ENCODE results near the gene CPNE6.

Gene CPNE6

GRCh38 chr14:24115422-24116127 lies 44.2 kb downstream of the CPNE6 start:
- FAIRE-seq: no peak
- DNase-seq (ENCODE audit: insufficient read length, low spot score): no peak
- TF ChIP-seq SPI1 (IDR thresholded peaks at IDR 0.05; ENCODE audit: low read depth, low read length) (no peak), PAX5 (IDR thresholded peaks at IDR 0.05; ENCODE audit: insufficient read depth, low read length, severe bottlenecking) (no peak), TAF1 (IDR thresholded peaks at IDR 0.05; ENCODE audit: low read depth, low read length) (no peak), POU2F2 (IDR thresholded peaks at IDR 0.05; ENCODE audit: low read depth, low read length) (no peak), POLR2A (IDR thresholded peaks at IDR 0.05; ENCODE audit: low read depth, low read length) (no peak), POLR2AphosphoS5 (IDR thresholded peaks at IDR 0.05; ENCODE audit: low read depth, low read length) (no peak)

DNA sequence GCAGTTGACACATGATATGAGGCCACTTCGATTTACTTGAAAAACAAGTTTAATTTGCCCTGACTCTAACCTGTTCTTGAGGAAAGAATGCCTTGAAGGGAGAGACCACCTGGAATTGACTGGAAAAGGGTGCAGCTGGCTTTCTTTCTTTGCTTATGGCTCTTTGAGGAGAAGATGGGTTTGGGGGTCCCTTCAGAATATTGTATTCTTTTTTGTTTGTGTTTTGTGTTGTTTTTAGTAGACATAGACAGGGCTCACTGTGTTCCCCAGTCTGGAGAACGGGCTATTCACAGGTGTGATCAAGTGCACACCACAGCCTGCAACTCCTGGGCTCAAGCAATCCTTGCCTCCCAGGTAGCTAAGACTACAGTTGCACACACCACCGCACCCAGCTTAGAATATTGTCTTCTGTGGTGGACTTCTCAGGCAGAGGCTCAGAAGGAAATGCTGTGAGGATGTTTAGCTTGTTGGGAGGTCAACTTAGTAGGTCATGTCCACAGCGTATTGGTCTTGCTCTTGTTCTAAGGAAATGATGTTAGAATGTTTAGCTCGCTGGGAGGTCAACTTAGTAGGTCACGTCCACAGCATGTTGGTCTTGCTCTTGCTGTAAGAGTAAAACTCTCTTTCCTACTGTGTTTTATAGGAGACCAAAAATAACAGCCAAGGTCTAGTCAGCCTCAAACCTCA lies 44.9 kb downstream of the CPNE6 start:
- no peak for DNase-seq (ENCODE audit: insufficient read length, low spot score)
- TF ChIP-seq POLR2AphosphoS5 (IDR thresholded peaks at IDR 0.05; ENCODE audit: low read depth, low read length): no peak
- no peak for TF ChIP-seq PAX5 (IDR thresholded peaks at IDR 0.05; ENCODE audit: insufficient read depth, low read length, severe bottlenecking)
- TF ChIP-seq POU2F2 (IDR thresholded peaks at IDR 0.05; ENCODE audit: low read depth, low read length): no peak
- no peak for TF ChIP-seq SPI1 (IDR thresholded peaks at IDR 0.05; ENCODE audit: low read depth, low read length)
- TF ChIP-seq POLR2A (IDR thresholded peaks at IDR 0.05; ENCODE audit: low read depth, low read length): no peak
- TF ChIP-seq TAF1 (IDR thresholded peaks at IDR 0.05; ENCODE audit: low read depth, low read length): no peak
- FAIRE-seq: no peak

DNA sequence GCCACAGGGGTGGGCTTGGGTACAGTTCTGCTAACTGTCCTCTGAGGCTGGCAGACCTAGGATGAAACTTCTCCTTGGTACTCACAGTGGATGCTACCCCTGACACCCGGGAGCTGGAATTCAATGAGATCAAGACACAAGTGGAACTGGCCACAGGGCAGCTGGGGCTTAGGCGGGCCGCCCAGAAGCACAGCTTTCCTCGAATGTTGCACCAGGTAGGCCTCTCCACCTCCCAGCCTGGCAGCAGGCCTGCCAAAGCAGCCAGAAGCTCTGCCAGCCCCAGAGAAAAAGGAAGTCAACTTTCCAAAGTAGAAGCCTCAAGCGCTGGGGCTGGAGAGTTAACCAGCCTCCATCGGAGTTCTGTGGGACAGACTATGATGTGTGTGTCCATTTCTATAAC lies 45.8 kb downstream of the CPNE6 start:
- FAIRE-seq (no peak), DNase-seq (ENCODE audit: insufficient read length, low spot score) (no peak)
- no peak for TF ChIP-seq POU2F2 (IDR thresholded peaks at IDR 0.05; ENCODE audit: low read depth, low read length)
- TF ChIP-seq POLR2AphosphoS5 (IDR thresholded peaks at IDR 0.05; ENCODE audit: low read depth, low read length): no peak
- no peak for TF ChIP-seq TAF1 (IDR thresholded peaks at IDR 0.05; ENCODE audit: low read depth, low read length)
- TF ChIP-seq SPI1 (IDR thresholded peaks at IDR 0.05; ENCODE audit: low read depth, low read length): no peak

DNA sequence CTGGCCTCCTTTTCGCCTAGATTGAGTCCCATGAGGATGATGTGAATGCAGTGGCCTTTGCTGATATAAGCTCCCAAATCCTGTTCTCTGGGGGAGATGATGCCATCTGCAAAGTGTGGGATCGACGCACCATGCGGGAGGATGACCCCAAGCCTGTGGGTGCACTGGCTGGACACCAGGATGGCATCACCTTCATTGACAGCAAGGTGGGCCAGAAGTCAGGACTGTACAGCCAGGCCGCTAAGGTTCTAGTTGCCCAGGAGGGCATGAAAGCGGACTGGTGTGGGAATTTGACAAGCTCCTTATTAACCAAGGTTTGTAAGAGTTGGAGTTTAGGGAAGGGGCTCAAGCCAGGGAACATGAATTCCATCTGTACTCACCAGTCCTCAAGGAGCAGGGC lies 48.3 kb downstream of the CPNE6 start:
- no peak for FAIRE-seq
- DNase-seq (ENCODE audit: insufficient read length, low spot score): no peak
- TF ChIP-seq POLR2AphosphoS5 (IDR thresholded peaks at IDR 0.05; ENCODE audit: low read depth, low read length) (no peak), SPI1 (IDR thresholded peaks at IDR 0.05; ENCODE audit: low read depth, low read length) (no peak), TAF1 (IDR thresholded peaks at IDR 0.05; ENCODE audit: low read depth, low read length) (no peak)

- no peak for FAIRE-seq
- no peak for DNase-seq (ENCODE audit: insufficient read length, low spot score)
- no peak for TF ChIP-seq PAX5 (IDR thresholded peaks at IDR 0.05; ENCODE audit: insufficient read depth, low read length, severe bottlenecking)
- no peak for TF ChIP-seq POU2F2 (IDR thresholded peaks at IDR 0.05; ENCODE audit: low read depth, low read length)
- TF ChIP-seq SPI1 (IDR thresholded peaks at IDR 0.05; ENCODE audit: low read depth, low read length): no peak
- TF ChIP-seq TAF1 (IDR thresholded peaks at IDR 0.05; ENCODE audit: low read depth, low read length): no peak
- TF ChIP-seq POLR2A (IDR thresholded peaks at IDR 0.05; ENCODE audit: low read depth, low read length): no peak
- no peak for TF ChIP-seq POLR2AphosphoS5 (IDR thresholded peaks at IDR 0.05; ENCODE audit: low read depth, low read length)
These were observed 49.8 kb downstream of the CPNE6 start for GRCh38 chr14:24121210-24121609.

DNA sequence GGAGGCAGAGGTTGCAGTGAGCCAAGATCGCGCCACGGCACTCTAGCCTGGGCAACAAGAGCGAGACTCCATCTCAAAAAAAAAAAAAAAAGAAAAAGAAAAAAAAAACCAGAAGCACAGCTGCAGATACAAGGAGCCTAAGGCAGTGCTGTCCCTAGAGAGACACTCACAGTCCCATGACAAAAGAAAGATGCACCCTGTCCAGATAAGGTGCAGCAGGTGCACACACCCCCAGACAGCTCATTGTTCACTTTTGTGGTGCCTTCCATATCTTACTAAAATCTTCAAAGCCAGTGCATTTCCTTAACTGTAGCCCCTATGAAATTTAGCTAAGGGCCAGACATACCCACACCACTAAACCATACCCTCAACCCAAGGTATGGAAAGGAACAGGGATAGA lies 51.1 kb downstream of the CPNE6 start:
- FAIRE-seq: no peak
- no peak for DNase-seq (ENCODE audit: insufficient read length, low spot score)
- no peak for TF ChIP-seq POLR2A (IDR thresholded peaks at IDR 0.05; ENCODE audit: low read depth, low read length)
- TF ChIP-seq SPI1 (IDR thresholded peaks at IDR 0.05; ENCODE audit: low read depth, low read length): no peak
- TF ChIP-seq PAX5 (IDR thresholded peaks at IDR 0.05; ENCODE audit: insufficient read depth, low read length, severe bottlenecking): no peak
- TF ChIP-seq POU2F2 (IDR thresholded peaks at IDR 0.05; ENCODE audit: low read depth, low read length): no peak
- no peak for TF ChIP-seq TAF1 (IDR thresholded peaks at IDR 0.05; ENCODE audit: low read depth, low read length)
- no peak for TF ChIP-seq POLR2AphosphoS5 (IDR thresholded peaks at IDR 0.05; ENCODE audit: low read depth, low read length)

GRCh38 chr14:24122898-24123297 lies 51.5 kb downstream of the CPNE6 start:
- no peak for DNase-seq (ENCODE audit: insufficient read length, low spot score)
- TF ChIP-seq POU2F2 (IDR thresholded peaks at IDR 0.05; ENCODE audit: low read depth, low read length) (no peak), PAX5 (IDR thresholded peaks at IDR 0.05; ENCODE audit: insufficient read depth, low read length, severe bottlenecking) (no peak), TAF1 (IDR thresholded peaks at IDR 0.05; ENCODE audit: low read depth, low read length) (no peak), POLR2AphosphoS5 (IDR thresholded peaks at IDR 0.05; ENCODE audit: low read depth, low read length) (no peak)
- no peak for FAIRE-seq

- no peak for DNase-seq (ENCODE audit: insufficient read length, low spot score)
- TF ChIP-seq PAX5 (IDR thresholded peaks at IDR 0.05; ENCODE audit: insufficient read depth, low read length, severe bottlenecking): no peak
- TF ChIP-seq SPI1 (IDR thresholded peaks at IDR 0.05; ENCODE audit: low read depth, low read length): no peak
- no peak for TF ChIP-seq TAF1 (IDR thresholded peaks at IDR 0.05; ENCODE audit: low read depth, low read length)
- no peak; the same call in 1 of the 2 replicates for TF ChIP-seq POLR2A (IDR thresholded peaks at IDR 0.05; ENCODE audit: low read depth, low read length)
- no peak for TF ChIP-seq POU2F2 (IDR thresholded peaks at IDR 0.05; ENCODE audit: low read depth, low read length)
- no peak; the same call in 1 of the 2 replicates for TF ChIP-seq POLR2AphosphoS5 (IDR thresholded peaks at IDR 0.05; ENCODE audit: low read depth, low read length)
- no peak for FAIRE-seq
These were observed 52.4 kb downstream of the CPNE6 start for GRCh38 chr14:24123424-24124417.

DNA sequence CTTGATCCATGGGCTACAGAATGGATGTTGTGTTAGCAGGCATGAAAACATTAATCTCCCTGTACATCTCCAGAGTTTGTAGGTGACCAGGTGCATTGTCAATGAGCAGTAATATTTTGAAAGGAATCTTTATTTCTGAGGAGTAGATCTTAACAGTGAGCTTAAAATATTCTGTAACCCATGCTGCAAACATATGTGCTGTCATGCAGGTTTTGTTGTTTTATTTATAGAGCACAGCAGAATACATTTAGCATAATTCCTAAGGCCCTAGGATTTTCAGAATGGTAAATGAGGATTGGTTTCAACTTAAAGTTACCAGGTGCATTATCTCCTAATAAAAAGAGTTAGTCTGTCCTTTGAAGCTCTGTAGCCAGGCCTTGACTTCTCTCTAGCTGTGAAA lies 55.6 kb downstream of the CPNE6 start:
- FAIRE-seq (no peak), DNase-seq (ENCODE audit: insufficient read length, low spot score) (no peak)
- TF ChIP-seq SPI1 (IDR thresholded peaks at IDR 0.05; ENCODE audit: low read depth, low read length) (no peak), TAF1 (IDR thresholded peaks at IDR 0.05; ENCODE audit: low read depth, low read length) (no peak), POLR2AphosphoS5 (IDR thresholded peaks at IDR 0.05; ENCODE audit: low read depth, low read length) (no peak), POU2F2 (IDR thresholded peaks at IDR 0.05; ENCODE audit: low read depth, low read length) (no peak), POLR2A (IDR thresholded peaks at IDR 0.05; ENCODE audit: low read depth, low read length) (no peak), PAX5 (IDR thresholded peaks at IDR 0.05; ENCODE audit: insufficient read depth, low read length, severe bottlenecking) (no peak)
